ENCODE measurements around the gene C2CD3. TPM values are rescaled to one million over a fixed set of nuclear protein-coding genes. Genes with fewer than 3 reads are reported as not detected.
"Not testable (repeated sequence)": the region's sequence is repeated elsewhere in the genome, so short reads cannot be mapped to it uniquely, and the experiment has no call there.

C2CD3 gene
- total RNA-seq, 4 donors from 2014 or later = 17.5 to 34.0 (median 19.0) TPM

DNA sequence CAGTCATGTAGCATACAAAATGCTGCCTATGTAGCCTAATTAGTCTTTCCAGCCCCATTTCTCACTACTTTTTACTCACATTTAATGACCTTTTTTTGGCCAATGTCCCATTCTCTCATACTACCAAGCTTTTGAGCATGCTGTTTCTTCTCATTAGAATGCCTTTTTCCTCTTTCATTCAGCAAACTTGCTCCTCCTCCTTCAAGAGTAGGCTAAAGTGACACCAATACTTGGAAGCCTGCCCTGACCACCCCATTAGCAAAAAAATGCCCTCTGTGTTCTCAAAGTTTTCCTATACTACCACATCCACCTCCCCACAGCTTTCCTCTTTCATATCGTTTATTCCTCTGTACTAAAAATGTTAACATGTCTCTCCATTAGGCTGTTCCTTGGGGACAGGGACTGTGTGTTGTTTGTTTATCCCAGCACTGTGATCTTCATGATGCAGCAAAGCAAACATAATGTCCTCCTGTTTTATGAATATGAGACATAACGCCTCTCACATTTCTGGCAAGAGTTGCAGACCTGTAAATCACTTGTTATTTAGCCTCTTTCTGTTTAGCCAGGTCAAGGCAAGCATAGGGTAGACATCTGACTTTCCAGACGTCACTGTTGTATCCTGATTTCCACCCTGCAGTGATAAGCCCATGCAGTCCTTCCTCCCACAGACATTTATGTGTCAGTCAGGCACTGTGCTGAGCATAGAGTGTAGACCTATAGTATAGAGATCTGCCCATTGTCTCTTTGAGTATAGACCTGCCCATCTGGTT lies 99.9 kb downstream of the C2CD3 start:
- ATAC-seq (ENCODE audit: low FRiP score) (no peak), DNase-seq (ENCODE audit: low spot score) (no peak)
- TF ChIP-seq, protein P1, sequence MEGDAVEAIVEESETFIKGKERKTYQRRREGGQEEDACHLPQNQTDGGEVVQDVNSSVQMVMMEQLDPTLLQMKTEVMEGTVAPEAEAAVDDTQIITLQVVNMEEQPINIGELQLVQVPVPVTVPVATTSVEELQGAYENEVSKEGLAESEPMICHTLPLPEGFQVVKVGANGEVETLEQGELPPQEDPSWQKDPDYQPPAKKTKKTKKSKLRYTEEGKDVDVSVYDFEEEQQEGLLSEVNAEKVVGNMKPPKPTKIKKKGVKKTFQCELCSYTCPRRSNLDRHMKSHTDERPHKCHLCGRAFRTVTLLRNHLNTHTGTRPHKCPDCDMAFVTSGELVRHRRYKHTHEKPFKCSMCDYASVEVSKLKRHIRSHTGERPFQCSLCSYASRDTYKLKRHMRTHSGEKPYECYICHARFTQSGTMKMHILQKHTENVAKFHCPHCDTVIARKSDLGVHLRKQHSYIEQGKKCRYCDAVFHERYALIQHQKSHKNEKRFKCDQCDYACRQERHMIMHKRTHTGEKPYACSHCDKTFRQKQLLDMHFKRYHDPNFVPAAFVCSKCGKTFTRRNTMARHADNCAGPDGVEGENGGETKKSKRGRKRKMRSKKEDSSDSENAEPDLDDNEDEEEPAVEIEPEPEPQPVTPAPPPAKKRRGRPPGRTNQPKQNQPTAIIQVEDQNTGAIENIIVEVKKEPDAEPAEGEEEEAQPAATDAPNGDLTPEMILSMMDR (IDR thresholded peaks at IDR 0.05) = no peak

DNA sequence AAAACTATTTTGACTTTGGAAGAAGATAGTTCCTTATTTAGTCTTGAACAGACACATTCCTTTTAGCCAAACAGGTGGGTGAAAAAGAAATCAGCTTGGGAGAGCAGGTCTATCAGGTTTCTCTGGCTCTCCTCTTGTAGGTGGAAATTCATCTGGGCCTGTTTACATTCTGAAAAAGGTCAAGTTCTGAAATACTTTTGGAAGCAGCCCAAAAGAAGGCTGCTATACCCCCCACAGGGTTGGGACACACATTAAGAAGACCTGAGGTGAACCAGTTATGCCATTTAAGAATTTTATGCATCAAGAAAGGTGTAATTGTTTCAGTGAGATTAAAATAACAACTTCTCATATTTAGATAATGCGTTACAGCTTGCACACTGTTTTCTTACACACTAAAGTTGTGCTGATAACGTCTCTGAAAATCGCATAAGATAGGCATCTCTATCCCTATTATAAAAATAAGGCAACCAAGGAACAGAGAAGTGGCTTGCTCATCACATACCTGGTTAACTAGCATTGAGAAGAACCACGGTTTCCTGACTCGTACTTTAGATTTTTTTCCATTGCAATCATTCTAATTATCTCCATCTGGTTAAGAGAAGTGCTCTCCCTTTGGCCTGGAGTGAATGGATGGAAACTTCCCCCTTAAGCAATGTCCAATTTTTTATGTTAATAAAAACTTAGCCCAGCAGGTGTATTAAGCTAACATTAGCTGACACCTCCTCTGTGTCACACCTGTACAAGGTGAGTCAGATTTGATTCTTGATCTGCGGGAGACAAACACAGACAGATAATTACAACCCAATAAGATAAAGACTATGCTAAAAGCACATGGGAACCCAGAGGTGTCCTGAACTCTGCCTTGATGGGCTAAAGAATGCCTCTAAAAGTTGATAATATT lies 101.4 kb downstream of the C2CD3 start:
- DNase-seq (ENCODE audit: low spot score) (no peak), ATAC-seq (ENCODE audit: low FRiP score) (no peak)
- TF ChIP-seq, protein P1 (IDR thresholded peaks at IDR 0.05) = no peak

DNA sequence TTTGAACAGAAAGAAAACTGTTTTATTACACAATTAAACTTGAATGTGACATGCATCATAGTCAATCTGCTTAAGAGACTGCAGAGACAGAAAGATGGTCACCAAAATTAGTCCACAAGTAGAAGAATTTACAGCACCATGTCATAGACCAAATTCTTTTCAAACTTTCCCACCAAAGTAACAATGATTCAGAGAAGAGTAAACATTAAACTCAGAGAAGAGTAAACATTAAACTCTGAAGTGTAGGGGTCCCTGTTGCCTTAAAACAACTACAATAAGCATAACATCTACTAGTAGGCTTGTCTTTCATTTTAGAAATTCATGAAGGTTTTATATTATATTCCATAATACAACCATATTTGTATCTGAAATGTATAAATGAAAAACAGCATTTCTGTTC lies 104.1 kb downstream of the C2CD3 start:
- DNase-seq (ENCODE audit: low spot score); ATAC-seq (ENCODE audit: low FRiP score): not testable (repeated sequence)

DNA sequence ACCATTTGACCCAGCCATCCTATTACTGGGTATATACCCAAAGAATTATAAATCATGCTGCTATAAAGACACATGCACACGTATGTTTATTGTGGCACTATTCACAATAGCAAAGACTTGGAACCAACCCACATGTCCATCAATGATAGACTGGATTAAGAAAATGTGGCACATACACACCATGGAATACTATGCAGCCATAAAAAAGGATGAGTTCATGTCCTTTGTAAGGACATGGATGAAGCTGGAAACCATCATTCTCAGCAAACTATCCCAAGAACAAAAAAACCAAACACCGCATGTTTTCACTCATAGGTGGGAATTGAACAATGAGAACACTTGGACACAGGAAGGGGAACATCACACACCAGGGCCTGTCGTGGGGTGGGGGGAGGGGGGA lies 105.3 kb downstream of the C2CD3 start:
- DNase-seq (ENCODE audit: low spot score); ATAC-seq (ENCODE audit: low FRiP score): not testable (repeated sequence)

DNA sequence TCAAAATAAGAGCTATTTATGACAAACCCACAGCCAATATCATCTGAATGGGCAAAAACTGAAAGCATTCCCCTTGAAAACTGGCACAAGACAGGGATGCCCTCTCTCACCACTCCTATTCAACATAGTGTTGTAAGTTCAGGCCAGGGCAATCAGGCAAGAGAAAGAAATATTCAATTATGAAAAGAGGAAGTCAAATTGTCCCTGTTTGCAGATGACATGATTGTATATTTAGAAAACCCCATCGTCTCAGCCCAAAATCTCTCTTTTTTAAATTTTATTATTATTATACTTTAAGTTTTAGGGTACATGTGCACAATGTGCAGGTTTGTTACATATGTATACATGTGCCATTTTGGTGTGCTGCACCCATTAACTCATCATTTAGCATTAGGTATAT lies 107.2 kb downstream of the C2CD3 start:
- DNase-seq (ENCODE audit: low spot score); ATAC-seq (ENCODE audit: low FRiP score): not testable (repeated sequence)

DNA sequence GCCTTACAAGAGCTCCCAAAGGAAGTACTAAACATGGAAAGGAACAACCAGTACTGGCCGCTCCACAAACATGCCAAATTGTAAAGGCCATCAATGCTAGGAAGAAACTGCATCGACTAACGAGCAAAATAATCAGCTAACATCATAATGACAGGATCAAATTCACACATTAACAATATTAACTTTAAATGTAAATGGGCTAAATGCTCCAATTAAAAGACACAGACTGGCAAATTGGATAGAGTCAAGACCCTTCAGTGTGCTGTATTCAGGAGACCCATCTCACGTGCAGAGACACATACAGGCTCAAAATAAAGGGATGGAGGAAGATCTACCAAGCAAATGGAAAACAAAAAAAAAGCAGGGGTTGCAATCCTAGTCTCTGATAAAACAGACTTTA lies 109.2 kb downstream of the C2CD3 start:
- not testable (repeated sequence) for ATAC-seq (ENCODE audit: low FRiP score); DNase-seq (ENCODE audit: low spot score)

DNA sequence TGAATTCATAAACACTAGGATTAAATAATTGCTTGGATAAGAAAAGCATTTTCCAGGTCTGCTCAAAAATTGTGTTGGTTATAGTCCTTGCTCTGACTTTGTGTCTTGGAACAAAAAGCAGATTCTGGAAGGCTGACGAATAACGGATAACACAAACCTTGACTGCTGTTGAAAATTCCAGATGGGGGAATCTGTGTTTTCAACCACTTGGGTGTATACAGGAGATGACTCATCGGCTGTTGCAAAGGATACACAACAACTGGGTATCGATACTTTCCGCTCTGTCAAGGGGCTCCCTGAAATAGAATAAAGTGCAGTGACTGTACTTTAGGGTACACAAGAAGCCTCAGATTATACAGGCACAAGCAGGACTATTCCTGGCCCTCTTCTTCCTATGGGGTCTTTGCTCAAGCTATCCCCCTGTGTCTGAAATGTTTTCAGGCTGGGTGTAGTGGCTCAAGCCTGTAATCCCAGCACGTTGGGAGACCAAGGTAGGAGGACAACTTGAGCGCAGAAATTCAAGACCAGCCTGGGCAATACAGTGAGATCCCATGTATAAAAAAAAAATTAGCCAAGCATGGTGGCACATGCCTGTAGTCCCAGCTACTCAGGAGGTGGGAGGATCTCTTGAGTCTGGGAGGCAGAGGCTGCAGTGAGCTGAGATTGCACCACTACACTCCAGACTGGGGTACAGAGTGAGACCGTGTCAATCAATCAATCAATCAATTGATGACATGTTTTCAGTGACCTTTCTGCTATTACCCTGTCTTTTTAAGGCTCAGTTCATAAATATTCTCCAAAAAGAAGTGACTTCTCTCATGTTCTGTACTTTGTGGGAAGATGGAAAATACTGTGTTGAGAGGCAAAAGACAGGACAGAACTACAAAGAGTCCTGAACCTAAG lies 113.3 kb downstream of the C2CD3 start:
- no peak for ATAC-seq (ENCODE audit: low FRiP score)
- DNase-seq (ENCODE audit: low spot score) = no peak
- TF ChIP-seq, protein P1 (IDR thresholded peaks at IDR 0.05) = no peak

DNA sequence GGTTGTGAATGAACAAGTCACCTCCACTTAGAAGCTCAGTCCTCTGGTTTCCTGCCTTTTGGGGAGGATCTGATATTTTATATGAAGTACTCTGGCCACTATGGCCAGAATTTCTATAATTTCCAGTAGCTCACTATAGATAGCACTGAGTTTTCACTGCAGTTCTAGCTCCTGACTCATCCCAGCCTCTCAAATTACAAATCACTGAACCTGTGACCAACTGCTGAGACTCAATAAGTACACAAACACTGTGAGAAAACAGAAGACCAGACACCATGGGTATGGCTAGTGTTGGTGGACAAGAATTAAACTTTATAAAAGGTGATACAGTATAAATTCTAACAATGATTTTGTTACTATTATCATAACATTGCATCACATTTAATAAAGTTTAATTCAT lies 114.9 kb downstream of the C2CD3 start:
- TF ChIP-seq, protein P1 (IDR thresholded peaks at IDR 0.05) = no peak
- no peak for DNase-seq (ENCODE audit: low spot score)
- ATAC-seq (ENCODE audit: low FRiP score) = no peak
